AG09309 (cell line): Measurements from ENCODE around the gene CCDC30.

Experiments
- DNase-seq: peaks from one replicate; pipeline ENCODE4 v3.0.0-alpha.2; 2010; ENCODE audit warnings: low read depth
- H3K4me3 ChIP-seq: 2 replicates; pipeline ENCODE4 v1.5.1; 2011; ENCODE audit warnings: mild to moderate bottlenecking, low read depth, low read length, moderate library complexity; ENCODE audit not compliant: control insufficient read depth
- TF ChIP-seq, protein P1 (sequence below): IDR thresholded peaks from 2 replicates; pipeline ENCODE4 v1.5.1; 2011; ENCODE audit warnings: mild to moderate bottlenecking, low read depth, low read length, inconsistent platforms; ENCODE audit not compliant: insufficient read depth, control insufficient read depth; ENCODE audit errors: missing control alignments

The CCDC30 gene

DNA sequence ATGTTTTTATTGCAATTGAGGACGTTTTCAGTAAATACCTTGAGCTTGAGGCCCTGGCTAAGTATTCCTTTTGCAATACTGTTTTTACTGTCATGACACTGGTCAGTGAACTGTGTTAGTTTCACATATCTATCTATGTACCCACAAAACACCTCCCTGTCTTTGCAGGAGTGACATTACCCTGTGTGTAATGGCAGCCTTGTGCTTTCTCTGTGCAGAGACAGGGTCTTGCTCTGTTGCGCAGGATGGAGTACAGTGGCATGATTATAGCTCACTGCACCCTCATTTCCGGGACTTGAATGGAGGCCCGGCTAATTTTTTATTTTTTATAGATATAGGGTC, 228.0 kb downstream of the CCDC30 start:
- no peak overlapping the region for H3K4me3 ChIP-seq
- TF ChIP-seq, protein P1, sequence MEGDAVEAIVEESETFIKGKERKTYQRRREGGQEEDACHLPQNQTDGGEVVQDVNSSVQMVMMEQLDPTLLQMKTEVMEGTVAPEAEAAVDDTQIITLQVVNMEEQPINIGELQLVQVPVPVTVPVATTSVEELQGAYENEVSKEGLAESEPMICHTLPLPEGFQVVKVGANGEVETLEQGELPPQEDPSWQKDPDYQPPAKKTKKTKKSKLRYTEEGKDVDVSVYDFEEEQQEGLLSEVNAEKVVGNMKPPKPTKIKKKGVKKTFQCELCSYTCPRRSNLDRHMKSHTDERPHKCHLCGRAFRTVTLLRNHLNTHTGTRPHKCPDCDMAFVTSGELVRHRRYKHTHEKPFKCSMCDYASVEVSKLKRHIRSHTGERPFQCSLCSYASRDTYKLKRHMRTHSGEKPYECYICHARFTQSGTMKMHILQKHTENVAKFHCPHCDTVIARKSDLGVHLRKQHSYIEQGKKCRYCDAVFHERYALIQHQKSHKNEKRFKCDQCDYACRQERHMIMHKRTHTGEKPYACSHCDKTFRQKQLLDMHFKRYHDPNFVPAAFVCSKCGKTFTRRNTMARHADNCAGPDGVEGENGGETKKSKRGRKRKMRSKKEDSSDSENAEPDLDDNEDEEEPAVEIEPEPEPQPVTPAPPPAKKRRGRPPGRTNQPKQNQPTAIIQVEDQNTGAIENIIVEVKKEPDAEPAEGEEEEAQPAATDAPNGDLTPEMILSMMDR: no peak
- no peak for DNase-seq

DNA sequence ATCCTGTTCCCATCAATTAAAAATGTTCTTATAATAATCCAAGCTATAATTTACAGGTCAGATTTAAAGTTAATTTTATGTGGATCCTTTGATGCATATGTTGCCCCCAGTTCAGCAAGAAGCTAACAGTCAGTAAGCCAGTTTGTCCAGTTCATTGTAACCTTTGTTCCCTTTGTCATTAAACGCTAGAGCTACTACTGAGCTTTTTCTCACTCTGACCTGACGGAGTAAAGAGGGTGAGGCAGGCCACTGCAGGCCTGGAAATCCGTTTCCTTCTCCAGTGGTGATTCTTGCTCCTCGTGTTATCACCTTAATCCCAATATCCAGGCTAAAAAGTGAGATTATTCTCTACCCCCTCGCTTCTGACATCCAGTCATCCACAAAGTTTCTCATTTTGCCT, 229.4 kb downstream of the CCDC30 start:
- TF ChIP-seq, protein P1: no peak
- no peak for DNase-seq
- no peak overlapping the region for H3K4me3 ChIP-seq

DNA sequence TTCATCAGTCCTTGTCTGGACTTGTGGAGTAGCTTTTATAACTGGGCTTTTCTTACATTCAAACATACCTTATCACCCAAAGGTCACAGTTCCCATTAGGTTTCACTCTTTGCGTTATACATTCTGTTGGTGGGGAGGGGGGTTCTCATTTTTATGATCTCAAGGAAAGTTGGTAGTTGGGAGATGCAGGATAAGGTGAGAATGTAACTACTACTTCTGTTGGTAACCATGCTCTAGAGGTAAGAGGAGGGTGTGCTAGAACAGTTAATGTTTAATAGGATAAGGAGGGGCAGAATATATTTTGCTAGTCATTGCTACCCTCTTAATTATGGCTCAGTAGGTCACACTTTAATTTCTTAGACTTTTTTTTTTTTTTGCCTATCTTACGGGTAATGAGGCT, 229.8 kb downstream of the CCDC30 start:
- H3K4me3 ChIP-seq: no peak overlapping the region
- TF ChIP-seq, protein P1: no peak
- DNase-seq: no peak

DNA sequence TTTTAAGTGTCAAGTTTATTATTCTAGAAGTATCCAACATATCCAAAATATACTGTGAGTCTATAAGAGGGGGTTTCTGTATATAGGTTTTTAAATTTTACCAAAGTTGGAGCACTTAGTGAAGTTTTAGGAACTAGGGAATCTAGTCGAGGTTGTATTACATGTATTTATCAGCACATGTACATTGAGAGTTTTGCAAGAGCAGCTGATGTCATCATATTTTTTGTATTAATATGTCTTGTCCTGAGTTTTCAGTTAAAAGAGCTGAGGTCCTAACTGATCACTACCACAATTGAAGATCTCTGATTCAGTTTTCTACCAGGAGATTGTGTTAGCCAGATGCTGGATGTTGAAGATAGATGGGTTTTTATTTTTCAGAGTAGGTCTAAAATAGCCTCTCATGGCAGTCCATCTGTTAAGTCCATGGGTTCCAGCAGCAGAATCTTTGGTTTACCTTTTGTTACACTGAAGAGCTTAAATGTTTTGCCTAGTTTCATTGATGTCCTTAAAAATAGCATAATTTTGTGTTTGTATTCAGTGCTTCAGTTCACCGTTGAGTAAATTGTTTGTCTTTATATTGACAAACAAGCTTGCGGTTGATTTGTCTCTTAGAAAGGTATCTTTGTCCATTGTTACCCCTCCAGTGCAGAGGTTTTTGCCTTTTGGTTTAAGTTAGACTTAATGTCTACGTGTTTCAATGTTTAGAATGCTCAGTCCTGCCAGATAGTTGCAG, 235.2 kb downstream of the CCDC30 start:
- TF ChIP-seq, protein P1: no peak
- DNase-seq: no peak
- H3K4me3 ChIP-seq: no peak overlapping the region

DNA sequence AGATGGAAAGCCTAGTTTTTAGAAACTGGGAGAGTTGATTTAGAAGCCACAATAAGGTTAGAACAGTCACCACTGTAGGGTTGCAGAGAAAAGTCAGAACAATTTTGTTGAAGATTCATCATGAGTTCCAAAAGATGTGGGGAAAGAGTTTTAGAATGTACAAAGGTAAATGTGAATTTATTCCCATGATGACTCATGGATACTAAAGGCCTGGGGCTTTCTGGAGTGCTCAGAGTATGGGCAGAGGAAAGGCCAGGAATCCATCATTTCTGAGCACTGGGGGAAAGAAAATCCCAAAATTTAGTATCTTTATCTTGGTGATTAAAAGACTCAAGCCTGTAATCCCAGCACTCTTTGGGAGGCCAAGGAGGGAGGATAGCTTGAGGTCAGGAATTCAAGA, 236.9 kb downstream of the CCDC30 start:
- no peak for DNase-seq
- TF ChIP-seq, protein P1: no peak
- no peak overlapping the region for H3K4me3 ChIP-seq

DNA sequence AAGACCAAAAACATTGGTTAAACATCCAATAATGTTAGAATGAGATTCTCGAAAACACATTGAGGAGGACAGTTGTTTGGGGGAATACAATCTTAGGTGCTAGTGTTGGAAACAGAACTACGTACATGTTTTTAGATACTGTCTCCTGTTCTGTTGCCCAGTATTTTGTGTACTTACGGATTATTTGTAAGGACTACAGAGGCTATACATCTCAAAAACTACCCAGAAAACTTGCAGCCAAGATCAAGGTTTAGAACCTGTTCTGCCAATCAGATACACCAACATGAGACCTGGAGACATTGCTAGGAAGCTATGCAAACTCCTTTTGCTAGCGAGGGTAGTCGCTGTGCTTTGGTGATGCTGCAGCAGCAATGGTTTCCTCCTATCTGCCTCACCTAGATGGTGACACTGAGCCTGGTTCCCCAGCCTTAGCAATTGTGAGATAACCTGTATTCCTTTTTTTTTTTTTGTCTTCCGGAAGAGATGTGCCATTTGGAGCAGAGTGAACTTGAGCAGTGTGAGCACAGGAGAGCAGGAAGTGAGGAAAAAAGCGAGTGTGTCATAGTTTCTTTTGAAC, 240.9 kb downstream of the CCDC30 start:
- TF ChIP-seq, protein P1: no peak
- no peak overlapping the region for H3K4me3 ChIP-seq
- no peak for DNase-seq
